WTC11 (cell line): ENCODE measurements around the gene UBE2L3.

Experiments used
- ATF2 ChIP-seq: sonication (generic); formaldehyde crosslinking; IDR thresholded peaks from 2 replicates; pipeline ENCODE4 v1.8.1; 2022; ENCODE audit warnings: low read depth, missing genetic modification reagents, borderline replicate concordance
- ATF3 ChIP-seq: sonication (generic); formaldehyde crosslinking; conservative IDR thresholded peaks from 2 replicates; pipeline ENCODE4 v1.8.1; 2022; ENCODE audit warnings: mild to moderate bottlenecking, missing genetic modification reagents
- CREM ChIP-seq: sonication (generic); formaldehyde crosslinking; IDR thresholded peaks from 2 replicates; pipeline ENCODE4 v1.8.1; 2022; ENCODE audit warnings: mild to moderate bottlenecking, missing genetic modification reagents, moderate library complexity
- ESRRA ChIP-seq: sonication (generic); formaldehyde crosslinking; IDR thresholded peaks from 2 replicates; pipeline ENCODE4 v1.8.1; 2022; ENCODE audit warnings: mild to moderate bottlenecking, missing genetic modification reagents, borderline replicate concordance
- IRF1 ChIP-seq: sonication (generic); formaldehyde crosslinking; IDR thresholded peaks from 2 replicates; pipeline ENCODE4 v1.8.0; 2023; ENCODE audit warnings: missing genetic modification reagents
- JAZF1 ChIP-seq: fragments of 250-450 bp; sonication (Bioruptor Pico); IDR thresholded peaks from 2 replicates; pipeline ENCODE4 v1.9.0; 2021; ENCODE audit warnings: moderate library complexity, mild to moderate bottlenecking, inconsistent platforms
- JUN ChIP-seq: sonication (generic); formaldehyde crosslinking; IDR thresholded peaks from 2 replicates; pipeline ENCODE4 v1.8.0; 2023; ENCODE audit warnings: mild to moderate bottlenecking, missing genetic modification reagents
- MAX ChIP-seq: sonication (generic); formaldehyde crosslinking; IDR thresholded peaks from 2 replicates; pipeline ENCODE4 v1.8.0; 2022; ENCODE audit warnings: mild to moderate bottlenecking, missing genetic modification reagents
- NR1H2 ChIP-seq: sonication (generic); formaldehyde crosslinking; IDR thresholded peaks from 2 replicates; pipeline ENCODE4 v1.9.0; 2021; ENCODE audit warnings: mild to moderate bottlenecking, moderate library complexity, missing genetic modification reagents
- NR3C1 ChIP-seq: sonication (generic); formaldehyde crosslinking; conservative IDR thresholded peaks from 2 replicates; pipeline ENCODE4 v1.8.1; 2023; ENCODE audit warnings: low read depth, mild to moderate bottlenecking, missing genetic modification reagents
- OVOL2 ChIP-seq: fragments of 250-450 bp; sonication (Bioruptor Pico); IDR thresholded peaks from 2 replicates; pipeline ENCODE4 v1.9.0; 2021; ENCODE audit warnings: mild to moderate bottlenecking, borderline replicate concordance
- TEAD4 ChIP-seq: sonication (generic); formaldehyde crosslinking; IDR thresholded peaks from 2 replicates; pipeline ENCODE4 v1.8.0; 2022; ENCODE audit warnings: mild to moderate bottlenecking, missing genetic modification reagents
- TF ChIP-seq, protein P1 (sequence below): fragments of 200-600 bp; IDR thresholded peaks from 2 replicates; pipeline ENCODE4 v1.8.0; 2022; ENCODE audit warnings: antibody characterized with exemption

GRCh38 chr22:21633481-21633880 is 66.0 kb downstream of the UBE2L3 start:
- TF ChIP-seq OVOL2 (CRISPR knock-in tag) (no peak), ESRRA (CRISPR knock-in tag) (no peak), JUN (no peak), NR3C1 (CRISPR knock-in tag) (no peak), ATF3 (CRISPR knock-in tag) (no peak), JAZF1 (no peak), ATF2 (no peak), CREM (CRISPR knock-in tag) (no peak), TEAD4 (CRISPR knock-in tag) (no peak), NR1H2 (no peak), IRF1 (CRISPR knock-in tag) (no peak), MAX (no peak)
- TF ChIP-seq, protein P1, sequence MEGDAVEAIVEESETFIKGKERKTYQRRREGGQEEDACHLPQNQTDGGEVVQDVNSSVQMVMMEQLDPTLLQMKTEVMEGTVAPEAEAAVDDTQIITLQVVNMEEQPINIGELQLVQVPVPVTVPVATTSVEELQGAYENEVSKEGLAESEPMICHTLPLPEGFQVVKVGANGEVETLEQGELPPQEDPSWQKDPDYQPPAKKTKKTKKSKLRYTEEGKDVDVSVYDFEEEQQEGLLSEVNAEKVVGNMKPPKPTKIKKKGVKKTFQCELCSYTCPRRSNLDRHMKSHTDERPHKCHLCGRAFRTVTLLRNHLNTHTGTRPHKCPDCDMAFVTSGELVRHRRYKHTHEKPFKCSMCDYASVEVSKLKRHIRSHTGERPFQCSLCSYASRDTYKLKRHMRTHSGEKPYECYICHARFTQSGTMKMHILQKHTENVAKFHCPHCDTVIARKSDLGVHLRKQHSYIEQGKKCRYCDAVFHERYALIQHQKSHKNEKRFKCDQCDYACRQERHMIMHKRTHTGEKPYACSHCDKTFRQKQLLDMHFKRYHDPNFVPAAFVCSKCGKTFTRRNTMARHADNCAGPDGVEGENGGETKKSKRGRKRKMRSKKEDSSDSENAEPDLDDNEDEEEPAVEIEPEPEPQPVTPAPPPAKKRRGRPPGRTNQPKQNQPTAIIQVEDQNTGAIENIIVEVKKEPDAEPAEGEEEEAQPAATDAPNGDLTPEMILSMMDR, result no peak
